HuH-7 (cell line): Measurements from ENCODE around the gene RENBP.
A peak's percentile ranks its signal among the peaks of the same experiment; 100 is the strongest.
"Not testable (repeated sequence)": the region's sequence is repeated elsewhere in the genome, so short reads cannot be mapped to it uniquely, and the experiment has no call there.

ENCODE experiments used
- DNase-seq: peaks from one replicate; pipeline ENCODE4 v3.0.0; 2011; ENCODE audit warnings: low spot score

The RENBP gene

GRCh38 chrX:153944140-153944799, at the start of gene RENBP:
Gene RENBP (minus strand): TSS chrX:153944643. CDS start chrX:153944610, 33 bp downstream.
- no peak for DNase-seq

- DNase-seq = no peak
Observed at GRCh38 chrX:153993978-153994377, 49.5 kb upstream of the RENBP start.

- DNase-seq = no peak
Observed at GRCh38 chrX:153993079-153993478, 48.6 kb upstream of the RENBP start.

- no peak for DNase-seq
Observed at GRCh38 chrX:153992180-153992579, 47.7 kb upstream of the RENBP start.

GRCh38 chrX:153991013-153991580, 46.7 kb upstream of the RENBP start:
- DNase-seq = no peak

- no peak for DNase-seq
Observed at GRCh38 chrX:153989973-153990655, 45.7 kb upstream of the RENBP start.

- no peak for DNase-seq
Observed at GRCh38 chrX:153988493-153988892, 44.0 kb upstream of the RENBP start.

- no peak for DNase-seq
Observed at GRCh38 chrX:153984351-153985178, 40.1 kb upstream of the RENBP start.

GRCh38 chrX:153983321-153983801, 38.9 kb upstream of the RENBP start:
- DNase-seq = no peak

- no peak for DNase-seq
Observed at GRCh38 chrX:153981771-153982533, 37.5 kb upstream of the RENBP start.

- DNase-seq = no peak
Observed at GRCh38 chrX:153981231-153981630, 36.8 kb upstream of the RENBP start.

GRCh38 chrX:153980394-153980793, 36.0 kb upstream of the RENBP start:
- not testable (repeated sequence) for DNase-seq

- no peak for DNase-seq
Observed at GRCh38 chrX:153974726-153975286, 30.4 kb upstream of the RENBP start.

- no peak for DNase-seq
Observed at GRCh38 chrX:153974003-153974725, 29.7 kb upstream of the RENBP start.

- DNase-seq = no peak
Observed at GRCh38 chrX:153973127-153974002, 28.9 kb upstream of the RENBP start.

- DNase-seq = peak; percentile 87
Observed at GRCh38 chrX:153972368-153973126, 28.1 kb upstream of the RENBP start, which contains the start of gene TMEM187. Gene TMEM187 (plus strand): TSS chrX:153972754. CDS start chrX:153982063, 9,309 bp downstream.

GRCh38 chrX:153971450-153972367, 27.3 kb upstream of the RENBP start, which contains the start of gene HCFC1:
Gene HCFC1 (minus strand): TSS chrX:153971818. CDS start chrX:153970840, 978 bp downstream.
- peak; percentile 76 for DNase-seq

GRCh38 chrX:153971124-153971449, 26.6 kb upstream of the RENBP start:
- peak; percentile 83 for DNase-seq
